DOHH2 (cell line): ENCODE data around the gene MAPK4.

Source experiments
- CTCF ChIP-seq: fragments of 200-600 bp; sonication (generic); IDR thresholded peaks from one replicate; pipeline ENCODE4 v1.5.1; 2014; ENCODE audit warnings: antibody characterized with exemption, mild to moderate bottlenecking, low read depth, low read length; ENCODE audit not compliant: poor library complexity, severe bottlenecking
- EZH2phosphoT487 ChIP-seq: fragments of 200-600 bp; sonication (generic); IDR thresholded peaks from 2 replicates; pipeline ENCODE4 v1.6.1; 2017; ENCODE audit warnings: borderline replicate concordance, mild to moderate bottlenecking, antibody characterized with exemption, low read length, moderate library complexity, mixed read lengths

GRCh38 chr18:50548160-50548559, 11.7 kb upstream of the MAPK4 start:
- TF ChIP-seq CTCF (no peak), EZH2phosphoT487 (no peak)
